Left renal cortex interstitium (tissue), 4 donors: Measurements from ENCODE around the gene ADAMTS14. TPM values are rescaled to one million over a fixed set of nuclear protein-coding genes. Genes with fewer than 3 reads are reported as not detected.

Experiments
- DNase-seq, 4 donors: peaks; one replicate each; pipeline ENCODE4 v3.0.0-alpha.2; 2013; ENCODE audit warnings: low read depth in 4 of 4, low spot score in 2 of 4, missing footprints in 1 of 4
- polyA plus RNA-seq, 4 donors: library from polyadenylated mRNA; unstranded; fragments of 120-200 nt; gene quantifications; one replicate each; pipeline ENCODE4 v1.2.1, GENCODE V29; 2013; ENCODE audit not compliant: insufficient read length in 4 of 4

The ADAMTS14 gene
- polyA plus RNA-seq, 4 donors = 0.96 to 1.6 (median 1.4) TPM

GRCh38 chr10:70780370-70780760 is 108.1 kb downstream of the ADAMTS14 start:
- no peak for DNase-seq

DNA sequence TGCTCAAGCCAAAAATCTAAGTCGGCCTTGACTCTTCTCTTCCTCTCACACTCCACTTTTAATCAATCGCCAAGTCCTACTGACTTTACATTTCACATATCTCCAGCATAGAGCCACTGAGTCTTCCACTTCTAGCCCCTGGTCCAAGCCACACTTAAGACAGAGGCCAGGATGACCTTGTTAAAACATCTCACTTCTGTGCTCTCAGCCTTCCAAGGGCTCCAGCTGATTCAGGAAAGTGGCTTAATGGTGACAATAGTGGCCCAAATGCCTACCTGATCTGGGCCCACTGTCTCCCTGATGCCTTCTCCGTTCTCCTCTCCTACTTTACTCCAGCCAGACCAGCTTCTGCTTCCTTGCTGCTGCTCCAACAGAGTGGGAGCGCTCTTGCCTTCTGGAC is 108.5 kb downstream of the ADAMTS14 start:
- no peak for DNase-seq

DNA sequence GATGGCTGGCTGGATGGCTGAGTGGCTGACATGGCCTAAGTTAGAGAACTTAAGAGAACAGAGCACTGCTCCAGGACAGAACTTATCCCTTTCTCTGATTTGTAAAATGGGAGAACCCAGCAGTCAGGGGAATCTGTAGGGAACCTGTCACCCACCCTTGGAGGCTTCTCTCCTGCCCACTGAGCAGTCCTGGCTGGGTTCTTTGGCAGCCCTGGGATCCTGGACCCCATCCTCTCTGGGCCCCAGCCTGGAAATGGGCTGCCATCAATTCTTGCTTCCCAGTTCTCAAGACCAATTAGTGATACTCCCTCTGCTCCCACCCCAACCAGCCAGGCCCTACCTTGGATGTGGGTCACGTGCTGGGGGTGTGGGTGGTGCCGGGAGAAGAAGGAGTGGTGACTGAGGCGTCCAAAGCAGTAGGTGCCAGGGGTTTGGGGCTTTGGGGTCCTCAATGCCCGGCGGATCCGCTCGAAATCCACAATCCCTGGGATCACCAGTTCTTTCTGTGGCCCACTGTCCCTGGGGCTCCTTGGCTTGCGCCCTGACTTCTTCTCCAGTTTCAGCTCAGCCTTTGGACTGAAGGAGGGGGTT is 109.2 kb downstream of the ADAMTS14 start:
- DNase-seq = no peak

DNA sequence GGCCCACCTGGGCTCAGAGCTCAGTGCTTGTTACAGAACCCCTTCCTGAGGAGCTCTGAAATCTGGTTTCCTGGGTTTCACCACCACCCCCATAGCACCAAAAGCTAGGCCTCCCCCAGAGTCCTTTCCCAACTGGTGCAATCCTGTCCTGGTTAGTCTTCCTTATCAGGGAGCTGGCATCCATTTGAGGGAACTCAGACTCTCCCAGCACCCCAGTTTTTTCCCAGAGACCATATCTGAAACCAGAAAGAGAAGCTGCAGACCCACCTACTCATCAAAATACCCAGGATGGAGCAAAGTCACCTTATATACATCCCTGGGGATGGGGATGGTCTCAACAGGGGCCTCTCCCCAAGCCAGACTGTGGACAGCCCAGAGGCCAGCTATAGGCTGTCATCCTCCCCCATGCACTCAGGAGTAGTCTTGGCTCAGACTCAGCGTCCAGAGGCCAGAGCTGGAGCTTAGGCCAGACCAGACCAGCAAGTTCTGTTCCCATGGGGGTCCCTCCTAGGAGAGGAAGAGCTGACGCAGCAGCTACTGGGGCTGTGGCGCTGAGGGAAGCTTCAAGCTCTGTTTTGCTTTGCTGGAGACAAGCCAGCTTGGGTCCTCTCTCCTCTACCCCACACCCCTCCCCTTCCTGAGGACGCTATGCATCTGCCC is 109.9 kb downstream of the ADAMTS14 start:
- no peak for DNase-seq

DNA sequence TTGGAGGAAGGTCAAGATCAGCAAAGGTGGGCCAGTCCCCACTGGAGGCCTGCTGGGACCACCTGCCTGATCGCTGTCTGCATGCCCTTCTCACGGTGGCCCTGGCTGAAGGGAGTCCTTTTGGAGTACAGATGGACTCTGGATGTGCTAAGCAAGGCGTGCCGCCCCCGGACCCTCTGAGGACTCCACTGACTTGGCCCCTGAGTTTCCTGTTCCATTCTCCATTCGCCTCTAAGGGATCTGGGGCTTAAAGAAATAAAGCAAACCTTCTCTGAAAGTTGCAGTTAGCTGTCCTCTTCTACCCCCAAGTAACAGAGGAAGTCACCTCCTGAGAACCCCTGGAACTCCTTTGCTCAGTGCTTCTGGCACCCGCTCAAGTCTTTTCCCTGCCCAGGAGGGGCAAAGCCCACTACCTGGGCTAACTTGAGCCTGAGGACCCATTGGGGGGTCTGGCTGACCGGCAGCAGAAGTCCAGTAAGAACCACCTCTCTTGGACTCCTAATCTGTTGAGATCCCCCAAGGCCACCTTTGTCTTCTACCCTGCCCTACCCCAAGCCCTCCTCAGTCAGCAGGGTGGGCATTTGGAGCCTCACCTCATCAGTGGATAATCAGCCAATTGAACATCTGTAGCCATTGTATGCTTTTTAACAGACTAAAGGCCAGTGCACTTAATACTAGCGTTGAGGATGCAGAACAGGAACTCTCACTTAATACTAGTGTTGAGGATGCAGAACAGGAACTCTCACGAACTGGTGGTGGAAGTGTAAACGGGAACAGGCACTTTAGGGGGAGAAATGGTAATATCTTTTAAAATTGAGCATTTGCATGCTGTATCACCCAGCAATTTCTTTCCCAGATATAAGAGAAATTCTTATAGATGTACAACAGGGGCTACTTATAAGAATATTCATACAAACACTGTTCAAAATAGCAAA is 110.7 kb downstream of the ADAMTS14 start:
- no peak for DNase-seq

- no peak for DNase-seq
Measured at GRCh38 chr10:70784016-70784415, 111.7 kb downstream of the ADAMTS14 start.

- no peak for DNase-seq
Measured at GRCh38 chr10:70784471-70784870, 112.2 kb downstream of the ADAMTS14 start.

DNA sequence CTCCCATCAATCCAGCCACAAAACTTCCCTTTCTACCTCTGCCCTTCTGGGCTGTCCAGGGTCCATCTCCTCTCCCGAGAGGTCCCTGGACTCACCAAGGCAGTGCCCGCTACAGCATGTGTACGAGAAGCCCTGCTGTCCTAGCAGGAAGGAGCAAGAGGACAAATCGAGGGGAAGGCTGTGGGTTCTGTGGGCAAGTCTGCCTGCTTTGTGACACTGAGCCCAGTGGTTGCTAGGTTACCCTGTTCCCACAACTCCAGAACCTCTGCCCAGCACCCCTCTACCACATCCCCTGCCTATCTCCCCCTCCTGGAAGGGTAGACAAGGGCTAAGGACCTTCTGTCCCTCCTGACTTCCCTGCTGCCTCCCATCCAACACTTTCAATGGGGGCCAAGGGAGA is 112.9 kb downstream of the ADAMTS14 start, which contains the start of gene TBATA:
TSS of gene TBATA (minus strand) at position 188 of the 400 bp plus-strand sequence. CDS start 1,998 bp downstream, outside the sequence.
- no peak for DNase-seq

GRCh38 chr10:70786799-70787415 is 114.6 kb downstream of the ADAMTS14 start:
- no peak for DNase-seq

GRCh38 chr10:70791386-70792039 is 119.2 kb downstream of the ADAMTS14 start:
- no peak for DNase-seq

- DNase-seq = no peak
Measured at GRCh38 chr10:70795613-70796012, 123.3 kb downstream of the ADAMTS14 start.

- no peak for DNase-seq
Measured at GRCh38 chr10:70797840-70798239, 125.5 kb downstream of the ADAMTS14 start.

DNA sequence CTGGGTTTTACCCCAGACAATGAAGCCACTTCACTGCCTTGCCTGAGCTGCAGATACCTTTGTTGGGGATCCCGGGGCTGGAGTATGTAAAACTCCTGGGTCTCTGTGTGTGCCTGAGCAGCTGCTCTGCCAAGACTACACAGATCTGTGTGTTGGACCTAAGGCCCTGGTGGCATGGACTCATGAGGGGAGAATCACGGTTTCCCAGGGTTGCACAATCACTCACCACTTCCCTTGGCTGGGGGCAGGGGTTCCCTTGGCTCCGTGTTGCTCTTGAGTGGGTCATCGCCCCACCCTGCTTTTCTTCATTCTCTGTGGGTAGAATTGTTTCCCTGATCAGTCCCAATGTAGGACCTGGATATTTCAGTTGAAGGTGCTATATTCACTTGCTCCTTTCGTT is 126.8 kb downstream of the ADAMTS14 start:
- no peak for DNase-seq

GRCh38 chr10:70801854-70802253 is 129.5 kb downstream of the ADAMTS14 start:
- no peak for DNase-seq

GRCh38 chr10:70803775-70804420 is 131.6 kb downstream of the ADAMTS14 start:
- no peak for DNase-seq

GRCh38 chr10:70804421-70804808 is 132.1 kb downstream of the ADAMTS14 start:
- DNase-seq = no peak

- no peak for DNase-seq
Measured at GRCh38 chr10:70805619-70806215, 133.4 kb downstream of the ADAMTS14 start.

DNA sequence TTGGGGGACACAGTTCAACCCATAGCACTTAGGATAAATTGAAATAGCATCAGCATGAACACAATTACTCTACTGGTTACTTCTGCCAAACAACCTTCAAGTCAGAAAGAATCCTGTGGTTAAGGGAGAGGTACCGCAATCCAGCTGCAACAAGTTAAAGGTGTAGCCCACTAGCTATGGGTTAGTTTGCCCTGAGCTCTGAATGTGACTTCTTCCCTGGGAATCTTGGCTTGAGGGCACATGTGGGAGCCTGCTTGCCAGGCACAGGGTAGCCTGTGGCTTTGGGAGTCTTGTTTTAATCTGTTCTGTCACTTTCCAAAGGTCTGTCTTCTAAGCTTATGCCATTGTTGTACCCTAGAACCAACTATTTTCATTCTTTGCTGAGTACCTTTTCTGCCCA is 134.5 kb downstream of the ADAMTS14 start:
- DNase-seq = no peak

DNA sequence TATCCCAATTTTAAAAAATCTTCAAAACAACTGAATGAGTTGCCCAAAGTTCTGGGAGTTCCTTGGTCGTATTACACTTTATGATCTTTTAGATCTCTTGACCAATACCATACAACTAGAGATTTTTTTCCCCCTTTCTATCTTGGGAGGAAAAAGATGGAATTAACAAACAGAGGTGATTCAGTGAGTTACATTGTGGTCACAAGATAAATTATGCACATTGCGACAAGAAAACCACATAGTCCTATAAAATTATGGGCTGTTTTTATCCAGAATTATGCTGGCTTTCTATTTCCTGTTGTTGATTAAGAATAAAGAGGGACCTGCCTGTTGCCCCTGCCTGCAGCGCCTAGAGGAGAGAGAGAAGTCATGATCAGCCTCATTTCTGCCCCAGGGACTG is 135.2 kb downstream of the ADAMTS14 start:
- DNase-seq = no peak
